Activated CD4-positive, alpha-beta T cell treated with anti-CD3 and anti-CD28 coated beads, Interleukin-2, amount 10 ng/mL, durations not matched to agents 24 days and 14 days (primary cell): ENCODE results near the gene NPRL2. TPM values are rescaled to one million over a fixed set of nuclear protein-coding genes. Genes with fewer than 3 reads are reported as not detected.
"Not testable (repeated sequence)": the region's sequence is repeated elsewhere in the genome, so short reads cannot be mapped to it uniquely, and the experiment has no call there.

ENCODE experiments used
- DNase-seq: peaks from one replicate; pipeline ENCODE4 v3.0.0; 2022
- H3K27ac Mint-ChIP-seq: one replicate; pipeline ENCODE4 v1.8.0; 2022; ENCODE audit warnings: mild to moderate bottlenecking, mixed read lengths
- H3K27me3 Mint-ChIP-seq: one replicate; pipeline ENCODE4 v1.8.0; 2022; ENCODE audit warnings: mixed read lengths
- H3K36me3 Mint-ChIP-seq: one replicate; pipeline ENCODE4 v1.8.0; 2022; ENCODE audit warnings: low read depth, mild to moderate bottlenecking, mixed read lengths
- H3K4me1 Mint-ChIP-seq: one replicate; pipeline ENCODE4 v1.8.0; 2021; ENCODE audit warnings: mixed read lengths
- H3K4me3 Mint-ChIP-seq: one replicate; pipeline ENCODE4 v1.8.0; 2022; ENCODE audit warnings: mild to moderate bottlenecking, moderate library complexity, mixed read lengths
- H3K9me3 Mint-ChIP-seq: one replicate; pipeline ENCODE4 v1.8.0; 2021; ENCODE audit warnings: mixed read lengths
- intact Hi-C: fragments of 100-400 bp; cut with micrococcal nuclease; formaldehyde crosslinking; loops from one replicate; pipeline ENCODE4 v1.15.1; 2023
- total RNA-seq: library from RNA; stranded (reverse); gene quantifications from 2 replicates; pipeline ENCODE4 v1.2.3, GENCODE V29; 2022

The NPRL2 gene
- total RNA-seq, 1 donor from 2014 or later, result 43.0 TPM

GRCh38 chr3:50316657-50317242 is 33.8 kb downstream of the NPRL2 start:
- Mint-ChIP-seq H3K4me1 (peaks cover 28% of the 10 kb centered on the region), H3K36me3 (peaks cover 21% of the 10 kb centered on the region), H3K27me3 (no peaks in the 10 kb centered on the region), H3K9me3 (no peaks in the 10 kb centered on the region), H3K4me3 (peak overlapping the region; percentile 36), H3K27ac (peak overlapping the region; percentile 2)
- DNase-seq, result peak; percentile 77
- intact Hi-C loops, result no loop called here

- Mint-ChIP-seq H3K27me3 (no peaks in the 10 kb centered on the region), H3K36me3 (peaks cover 22% of the 10 kb centered on the region), H3K4me1 (peaks cover 20% of the 10 kb centered on the region), H3K9me3 (no peaks in the 10 kb centered on the region), H3K4me3 (no peak overlapping the region), H3K27ac (no peak overlapping the region)
- intact Hi-C loops, result no loop called here
- no peak for DNase-seq
Measured at GRCh38 chr3:50314816-50315215, 35.8 kb downstream of the NPRL2 start.

GRCh38 chr3:50314342-50314741 is 36.2 kb downstream of the NPRL2 start:
- H3K9me3 Mint-ChIP-seq, result no peaks in the 10 kb centered on the region
- DNase-seq, result no peak

GRCh38 chr3:50312041-50312440 is 38.5 kb downstream of the NPRL2 start:
- peaks cover 13% of the 10 kb centered on the region for H3K36me3 Mint-ChIP-seq
- H3K27me3 Mint-ChIP-seq, H3K9me3 Mint-ChIP-seq, DNase-seq, H3K27ac Mint-ChIP-seq, H3K4me3 Mint-ChIP-seq, intact Hi-C loops: not testable (repeated sequence)
- H3K4me1 Mint-ChIP-seq, result peaks cover 13% of the 10 kb centered on the region

More at GRCh38 chr3:50314342-50314741, 36.2 kb downstream of the NPRL2 start:
- no peak overlapping the region for H3K4me3 Mint-ChIP-seq
- H3K27ac Mint-ChIP-seq, result peak overlapping the region; percentile 72
- H3K36me3 Mint-ChIP-seq, result peaks cover 23% of the 10 kb centered on the region
- H3K27me3 Mint-ChIP-seq, result no peaks in the 10 kb centered on the region
- intact Hi-C loops, result no loop called here
- H3K4me1 Mint-ChIP-seq, result peaks cover 20% of the 10 kb centered on the region

- H3K4me1 Mint-ChIP-seq, result peaks cover 14% of the 10 kb centered on the region
- H3K4me3 Mint-ChIP-seq, result no peak overlapping the region
- H3K9me3 Mint-ChIP-seq, result no peaks in the 10 kb centered on the region
- intact Hi-C loops, result no loop called here
- no peaks in the 10 kb centered on the region for H3K27me3 Mint-ChIP-seq
- DNase-seq, result no peak
- H3K36me3 Mint-ChIP-seq, result no peaks in the 10 kb centered on the region
- no peak overlapping the region for H3K27ac Mint-ChIP-seq
Measured at GRCh38 chr3:50304601-50305000, 46.0 kb downstream of the NPRL2 start.

- no peaks in the 10 kb centered on the region for H3K27me3 Mint-ChIP-seq
- intact Hi-C loops, result no loop called here
- H3K4me3 Mint-ChIP-seq, result no peak within 1 kb of the TSS
- H3K9me3 Mint-ChIP-seq, result no peaks in the 10 kb centered on the region
- peaks cover 19% of the 10 kb centered on the region for H3K4me1 Mint-ChIP-seq
- no peaks in the 10 kb centered on the region for H3K36me3 Mint-ChIP-seq
- peak; percentile 57 for DNase-seq
- no peak within 1 kb of the TSS for H3K27ac Mint-ChIP-seq
Measured at GRCh38 chr3:50303013-50303815, 47.4 kb downstream of the NPRL2 start, which contains the start of gene HYAL1. Gene HYAL1, minus strand, starts transcription at chr3:50303574. Its CDS starts 618 bp downstream, at chr3:50302956.

GRCh38 chr3:50302095-50303012 is 48.2 kb downstream of the NPRL2 start:
- peaks cover 22% of the 10 kb centered on the region for H3K4me1 Mint-ChIP-seq
- no peak overlapping the region for H3K27ac Mint-ChIP-seq
- intact Hi-C loops, result no loop called here
- H3K36me3 Mint-ChIP-seq, result no peaks in the 10 kb centered on the region
- no peaks in the 10 kb centered on the region for H3K9me3 Mint-ChIP-seq
- no peaks in the 10 kb centered on the region for H3K27me3 Mint-ChIP-seq
- H3K4me3 Mint-ChIP-seq, result no peak overlapping the region
- DNase-seq, result no peak

GRCh38 chr3:50300681-50301254 is 49.8 kb downstream of the NPRL2 start:
- Mint-ChIP-seq H3K27me3 (no peaks in the 10 kb centered on the region), H3K36me3 (peaks cover 2% of the 10 kb centered on the region), H3K4me1 (peaks cover 22% of the 10 kb centered on the region), H3K9me3 (no peaks in the 10 kb centered on the region), H3K4me3 (peak overlapping the region; percentile 99), H3K27ac (peak overlapping the region; percentile 98)
- DNase-seq, result no peak
- intact Hi-C loops, result no loop called here

GRCh38 chr3:50299929-50300680 is 50.5 kb downstream of the NPRL2 start:
- Mint-ChIP-seq H3K27ac (peak overlapping the region; percentile 98), H3K27me3 (no peaks in the 10 kb centered on the region), H3K4me3 (peak overlapping the region; percentile 99), H3K36me3 (peaks cover 2% of the 10 kb centered on the region), H3K4me1 (peaks cover 22% of the 10 kb centered on the region), H3K9me3 (no peaks in the 10 kb centered on the region)
- no peak for DNase-seq
- intact Hi-C loops, result loop anchor here (1.0 to 10.0 kb wide), 6 partner anchors 21 to 625 kb away; partner anchors contain the start of genes APEH, CISH, CYB561D2 and NPRL2

GRCh38 chr3:50299638-50299928 is 51.0 kb downstream of the NPRL2 start:
- Mint-ChIP-seq H3K4me3 (peak overlapping the region; percentile 99), H3K9me3 (no peaks in the 10 kb centered on the region), H3K4me1 (peaks cover 22% of the 10 kb centered on the region), H3K27me3 (no peaks in the 10 kb centered on the region), H3K36me3 (peaks cover 2% of the 10 kb centered on the region), H3K27ac (peak overlapping the region; percentile 98)
- intact Hi-C loops, result loop anchor here (1.0 to 10.0 kb wide), 6 partner anchors 22 to 625 kb away; partner anchors contain the start of genes APEH, CISH, CYB561D2 and NPRL2
- DNase-seq, result no peak

GRCh38 chr3:50298836-50299637 is 51.5 kb downstream of the NPRL2 start, which contains the start of the genes HYAL3 and NAA80:
Gene HYAL3, minus strand, starts transcription at chr3:50299405. Its CDS starts 3,803 bp downstream, at chr3:50295602.
Gene NAA80, minus strand, starts transcription at chr3:50299405. Its CDS starts 1,942 bp downstream, at chr3:50297463.
- peak within 1 kb of the TSS; percentile 98 for H3K27ac Mint-ChIP-seq
- DNase-seq, result peak; percentile 100
- peak within 1 kb of the TSS; percentile 99 for H3K4me3 Mint-ChIP-seq
- H3K27me3 Mint-ChIP-seq, result no peaks in the 10 kb centered on the region
- H3K36me3 Mint-ChIP-seq, result peaks cover 2% of the 10 kb centered on the region
- H3K9me3 Mint-ChIP-seq, result no peaks in the 10 kb centered on the region
- H3K4me1 Mint-ChIP-seq, result peaks cover 22% of the 10 kb centered on the region
- intact Hi-C loops, result loop anchor here (1.0 to 10.0 kb wide), 6 partner anchors 22 to 624 kb away; partner anchors contain the start of genes APEH, CISH, CYB561D2 and NPRL2
